Caco-2 (cell line): ENCODE results near the gene RTN1. TPM values are rescaled to one million over a fixed set of nuclear protein-coding genes. Genes with fewer than 3 reads are reported as not detected.

Experiments used
- BruUV-seq: library from RNA; stranded (reverse); fragments of 400-500 nt; replicated peaks from 2 replicates; lab custom pipeline; 2021; lab: Mats Ljungman, UMichigan
- CTCF ChIA-PET: fragments of 300-600 bp; sonication (Branson Sonifier 250); formaldehyde crosslinking; loops from one replicate; lab custom pipeline; 2022; ENCODE audit warnings: antibody characterized with exemption; lab: Charles Lee
- POLR2A ChIA-PET: fragments of 300-600 bp; sonication (Branson Sonifier 250); formaldehyde crosslinking; loops from one replicate; lab custom pipeline; 2022; ENCODE audit warnings: antibody characterized with exemption; lab: Charles Lee
- DNase-seq, 2 experiments: peaks; one replicate each; pipeline versions ENCODE4 v3.0.0 to v3.0.0-alpha.2; 2020 to 2022
- H3K27me3 ChIP-seq: replicated peaks from 2 replicates; pipeline ENCODE4 v1.6.0; 2011; ENCODE audit warnings: low read length; ENCODE audit not compliant: control insufficient read depth, insufficient read depth
- H3K36me3 ChIP-seq: 2 replicates; pipeline ENCODE4 v1.5.1; 2011; ENCODE audit warnings: low read length; ENCODE audit not compliant: control insufficient read depth, insufficient read depth
- H3K4me1 ChIP-seq: fragments of 250-450 bp; sonication (Bioruptor Pico); 2 replicates; pipeline ENCODE4 v1.5.1; 2020; ENCODE audit warnings: mild to moderate bottlenecking
- H3K4me3 ChIP-seq: 2 replicates; pipeline ENCODE4 v1.5.1; 2011; ENCODE audit warnings: low read depth, mild to moderate bottlenecking, control low read depth, low read length
- H3K9me3 ChIP-seq: fragments of 250-450 bp; sonication (Bioruptor Pico); 2 replicates; pipeline ENCODE4 v1.5.1; 2020; ENCODE audit warnings: mild to moderate bottlenecking, moderate library complexity
- H3K27ac Mint-ChIP-seq: one replicate; pipeline ENCODE4 v1.8.0; 2022; ENCODE audit warnings: mixed read lengths; ENCODE audit not compliant: unreplicated experiment
- H3K27me3 Mint-ChIP-seq: one replicate; pipeline ENCODE4 v1.8.0; 2022; ENCODE audit warnings: mixed read lengths; ENCODE audit not compliant: insufficient read depth, unreplicated experiment
- H3K36me3 Mint-ChIP-seq: one replicate; pipeline ENCODE4 v1.8.0; 2022; ENCODE audit warnings: mild to moderate bottlenecking, mixed read lengths; ENCODE audit not compliant: insufficient read depth, unreplicated experiment
- H3K4me1 Mint-ChIP-seq: one replicate; pipeline ENCODE4 v1.8.0; 2022; ENCODE audit warnings: low read depth, mixed read lengths; ENCODE audit not compliant: unreplicated experiment
- H3K4me3 Mint-ChIP-seq: one replicate; pipeline ENCODE4 v1.8.0; 2022; ENCODE audit warnings: mild to moderate bottlenecking, moderate library complexity, mixed read lengths; ENCODE audit not compliant: unreplicated experiment
- H3K9me3 Mint-ChIP-seq: one replicate; pipeline ENCODE4 v1.8.0; 2022; ENCODE audit warnings: mixed read lengths; ENCODE audit not compliant: unreplicated experiment
- intact Hi-C: fragments of 100-400 bp; cut with micrococcal nuclease; formaldehyde crosslinking; loops from one replicate; pipeline ENCODE4 v1.10.0; 2022; ENCODE audit not compliant: unreplicated experiment
- total RNA-seq: library from RNA; stranded (reverse); gene quantifications from 2 replicates; pipeline ENCODE4 v1.2.3, GENCODE V29; 2022
- TF ChIP-seq, protein P1 (sequence below), 2 experiments: fragments of 200-600 bp in 1 of 2; IDR thresholded peaks; 1 replicate in 1 of 2; 2 replicates in 1 of 2; pipeline versions ENCODE4 v1.5.1 to v1.8.0; 2011 to 2022; ENCODE audit warnings: antibody characterized with exemption in 1 of 2, control low read depth in 1 of 2, inconsistent platforms in 1 of 2, low read depth in 1 of 2, low read length in 1 of 2, mild to moderate bottlenecking in 1 of 2, moderate library complexity in 1 of 2; ENCODE audit not compliant: insufficient read depth in 1 of 2, severe bottlenecking in 1 of 2, unreplicated experiment in 1 of 2

The RTN1 gene
- total RNA-seq, 1 experiment from 2014 or later = 0.25 TPM

DNA sequence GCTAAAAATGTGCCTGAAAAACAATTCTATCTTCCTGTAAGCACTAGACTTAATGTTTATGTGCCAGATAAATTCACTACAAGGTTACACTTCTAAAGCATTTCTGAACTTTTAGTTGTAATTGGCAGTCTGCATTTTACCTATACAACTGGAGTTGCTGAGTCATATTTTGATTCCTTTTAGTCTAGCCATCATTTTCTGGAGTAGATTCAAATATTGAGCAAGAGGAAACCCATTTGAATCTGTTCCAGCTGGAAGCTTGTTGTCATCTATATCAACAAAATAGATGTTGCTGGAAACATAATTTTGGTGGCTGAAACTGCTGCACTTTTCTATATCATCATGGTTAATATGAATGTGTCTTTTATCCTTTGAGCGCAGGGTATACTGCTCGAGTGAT lies 171.8 kb downstream of the RTN1 start:
- H3K36me3 Mint-ChIP-seq = no peaks in the 10 kb centered on the region
- Histone ChIP-seq H3K27me3 (no peaks in the 10 kb centered on the region), H3K4me3 (no peak overlapping the region), H3K36me3 (no peaks in the 10 kb centered on the region), H3K9me3 (0 out of 2 replicates have a peak, but pooled peaks cover 3% of the 10 kb centered on the region), H3K4me1 (no peaks in the 10 kb centered on the region)
- peaks cover 27% of the 10 kb centered on the region for H3K9me3 Mint-ChIP-seq
- no peak overlapping the region for H3K27ac Mint-ChIP-seq
- CTCF ChIA-PET = no interaction called here
- H3K4me1 Mint-ChIP-seq = no peaks in the 10 kb centered on the region
- no TSS peak for BruUV-seq
- intact Hi-C loops = no loop called here
- POLR2A ChIA-PET = no interaction called here
- no peak for DNase-seq
- no peak overlapping the region for H3K4me3 Mint-ChIP-seq
- peaks cover 3% of the 10 kb centered on the region for H3K27me3 Mint-ChIP-seq
- TF ChIP-seq, protein P1, sequence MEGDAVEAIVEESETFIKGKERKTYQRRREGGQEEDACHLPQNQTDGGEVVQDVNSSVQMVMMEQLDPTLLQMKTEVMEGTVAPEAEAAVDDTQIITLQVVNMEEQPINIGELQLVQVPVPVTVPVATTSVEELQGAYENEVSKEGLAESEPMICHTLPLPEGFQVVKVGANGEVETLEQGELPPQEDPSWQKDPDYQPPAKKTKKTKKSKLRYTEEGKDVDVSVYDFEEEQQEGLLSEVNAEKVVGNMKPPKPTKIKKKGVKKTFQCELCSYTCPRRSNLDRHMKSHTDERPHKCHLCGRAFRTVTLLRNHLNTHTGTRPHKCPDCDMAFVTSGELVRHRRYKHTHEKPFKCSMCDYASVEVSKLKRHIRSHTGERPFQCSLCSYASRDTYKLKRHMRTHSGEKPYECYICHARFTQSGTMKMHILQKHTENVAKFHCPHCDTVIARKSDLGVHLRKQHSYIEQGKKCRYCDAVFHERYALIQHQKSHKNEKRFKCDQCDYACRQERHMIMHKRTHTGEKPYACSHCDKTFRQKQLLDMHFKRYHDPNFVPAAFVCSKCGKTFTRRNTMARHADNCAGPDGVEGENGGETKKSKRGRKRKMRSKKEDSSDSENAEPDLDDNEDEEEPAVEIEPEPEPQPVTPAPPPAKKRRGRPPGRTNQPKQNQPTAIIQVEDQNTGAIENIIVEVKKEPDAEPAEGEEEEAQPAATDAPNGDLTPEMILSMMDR (IDR thresholded peaks at IDR 0.05; ENCODE audit: insufficient read depth in 1 of 2, low read depth in 1 of 2, low read length in 1 of 2, severe bottlenecking in 1 of 2, unreplicated experiment in 1 of 2) = no peak

DNA sequence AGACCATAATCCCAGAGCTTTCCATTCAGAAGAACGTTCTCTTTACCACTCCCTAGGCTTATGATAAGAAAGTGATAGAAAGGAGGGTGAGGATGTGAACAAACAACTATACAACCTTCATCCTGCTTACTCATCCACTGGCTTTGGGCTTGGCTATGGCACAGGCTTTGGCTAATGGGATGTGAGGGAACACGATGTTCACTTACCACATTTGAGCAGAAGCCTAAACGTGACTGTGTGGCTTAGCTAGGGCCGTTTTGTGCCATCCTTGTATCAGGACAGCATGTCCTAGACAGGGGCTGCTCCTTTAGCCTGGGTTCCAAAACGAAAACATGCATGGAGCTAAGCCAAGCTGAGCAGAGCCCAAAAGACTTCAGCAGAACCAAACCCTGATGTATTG lies 175.4 kb downstream of the RTN1 start:
- H3K27ac Mint-ChIP-seq = no peak overlapping the region
- POLR2A ChIA-PET = no interaction called here
- Histone ChIP-seq H3K4me3 (no peak overlapping the region), H3K9me3 (0 out of 2 replicates have a peak, but pooled peaks cover 5% of the 10 kb centered on the region), H3K27me3 (no peaks in the 10 kb centered on the region), H3K36me3 (no peaks in the 10 kb centered on the region), H3K4me1 (no peaks in the 10 kb centered on the region)
- H3K27me3 Mint-ChIP-seq = peaks cover 8% of the 10 kb centered on the region
- TF ChIP-seq, protein P1 (IDR thresholded peaks at IDR 0.05; ENCODE audit: insufficient read depth in 1 of 2, low read depth in 1 of 2, low read length in 1 of 2, severe bottlenecking in 1 of 2, unreplicated experiment in 1 of 2) = no peak
- no TSS peak for BruUV-seq
- intact Hi-C loops = no loop called here
- DNase-seq = no peak
- H3K36me3 Mint-ChIP-seq = no peaks in the 10 kb centered on the region
- H3K4me1 Mint-ChIP-seq = no peaks in the 10 kb centered on the region
- H3K4me3 Mint-ChIP-seq = no peak overlapping the region
- peaks cover 10% of the 10 kb centered on the region for H3K9me3 Mint-ChIP-seq
- CTCF ChIA-PET = no interaction called here

DNA sequence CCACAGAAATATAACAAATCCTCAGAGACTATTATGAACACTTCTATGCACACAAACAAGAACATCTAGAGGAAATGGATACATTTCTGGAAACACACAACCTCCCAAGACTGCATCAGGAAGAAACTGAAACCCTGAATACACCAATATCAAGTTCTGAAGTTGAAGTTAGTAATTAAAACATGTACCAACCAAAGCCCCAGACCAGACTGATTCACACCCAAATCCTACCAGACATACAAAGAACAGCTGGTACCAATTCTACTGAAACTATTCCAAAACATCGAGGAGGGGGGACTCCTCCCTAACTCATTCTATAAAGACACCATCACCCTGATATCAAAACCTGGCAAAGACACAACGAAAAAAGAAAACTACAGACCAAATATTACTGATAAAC lies 179.3 kb downstream of the RTN1 start:
- no peaks in the 10 kb centered on the region; the same call in 1 of the 2 replicates for H3K27me3 ChIP-seq
- no TSS peak for BruUV-seq
- CTCF ChIA-PET = no interaction called here
- no peaks in the 10 kb centered on the region for H3K36me3 ChIP-seq
- no peaks in the 10 kb centered on the region for H3K9me3 Mint-ChIP-seq
- TF ChIP-seq, protein P1 (IDR thresholded peaks at IDR 0.05; ENCODE audit: insufficient read depth in 1 of 2, low read depth in 1 of 2, low read length in 1 of 2, severe bottlenecking in 1 of 2, unreplicated experiment in 1 of 2) = no peak
- DNase-seq = no peak
- peaks cover 8% of the 10 kb centered on the region for H3K27me3 Mint-ChIP-seq
- no peaks in the 10 kb centered on the region for H3K4me1 Mint-ChIP-seq
- POLR2A ChIA-PET = no interaction called here
- H3K4me1 ChIP-seq = no peaks in the 10 kb centered on the region
- intact Hi-C loops = no loop called here
- 0 out of 2 replicates have a peak, but pooled peaks cover 5% of the 10 kb centered on the region for H3K9me3 ChIP-seq
- H3K27ac Mint-ChIP-seq = no peak overlapping the region
- H3K4me3 Mint-ChIP-seq = no peak overlapping the region
- H3K4me3 ChIP-seq = no peak overlapping the region
- no peaks in the 10 kb centered on the region for H3K36me3 Mint-ChIP-seq
